LoVo (cell line): ENCODE measurements around the gene OSBP2.

Source experiments
- DNase-seq: peaks from one replicate; pipeline ENCODE4 v3.0.0-alpha.2; 2016; ENCODE audit warnings: low spot score

The OSBP2 gene

DNA sequence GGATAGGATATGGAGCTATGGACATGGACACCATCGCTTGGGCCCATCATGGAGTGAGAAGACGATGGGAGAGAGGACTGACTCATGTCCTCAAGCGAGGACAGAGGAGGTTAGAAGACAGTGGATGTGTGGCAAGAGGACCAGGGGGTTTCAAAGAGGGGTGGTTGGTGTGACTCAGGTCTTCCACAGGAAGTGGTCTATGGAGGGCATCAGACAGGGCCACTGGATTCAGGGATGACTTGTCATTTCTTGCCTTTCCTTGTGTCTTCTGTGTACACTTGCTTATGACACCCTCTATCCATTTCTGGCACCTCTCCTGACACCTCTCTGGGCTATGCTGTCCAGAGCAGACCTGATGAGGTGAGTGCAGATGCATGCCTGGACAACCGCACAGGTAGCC lies 115.4 kb downstream of the OSBP2 start:
- no peak for DNase-seq

DNA sequence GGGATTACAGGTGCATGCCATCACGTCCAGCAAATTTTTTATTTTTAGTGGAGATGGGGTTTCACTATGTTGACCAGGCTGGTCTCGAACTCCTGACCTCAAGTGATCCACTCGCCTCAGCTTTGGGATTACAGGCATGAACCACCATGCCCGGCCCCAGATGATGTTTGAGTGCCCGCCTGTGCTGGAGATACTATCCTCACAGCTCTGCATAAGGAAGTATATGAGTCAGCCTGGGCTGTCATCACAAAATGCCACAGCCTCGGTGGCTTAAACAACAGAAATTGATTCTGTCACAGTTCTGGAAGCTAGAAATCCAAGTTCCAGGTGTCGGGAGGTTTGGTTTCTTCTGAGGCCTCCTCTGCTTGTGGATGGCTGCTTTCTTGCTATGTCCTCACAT lies 119.3 kb downstream of the OSBP2 start:
- DNase-seq: no peak

DNA sequence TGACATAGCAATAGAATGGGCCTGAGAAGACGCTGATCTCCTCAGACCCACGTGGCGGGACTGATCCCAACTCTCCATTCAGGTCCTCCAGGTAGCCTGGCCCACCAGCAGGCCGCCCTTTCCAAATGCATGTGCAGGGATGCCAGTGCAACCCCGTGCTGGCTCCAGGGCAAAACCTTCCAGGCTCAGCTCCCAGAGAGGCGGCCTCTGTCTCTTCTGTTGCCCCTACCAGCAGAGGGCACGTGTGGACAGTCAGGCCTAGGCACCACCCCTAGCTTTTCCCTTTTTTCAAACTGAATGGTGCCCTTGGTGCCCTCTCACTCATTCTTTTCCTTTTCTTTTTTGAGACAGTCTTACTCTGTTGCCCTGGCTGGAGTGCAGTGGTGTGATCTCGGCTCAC lies 121.7 kb downstream of the OSBP2 start:
- no peak for DNase-seq

DNA sequence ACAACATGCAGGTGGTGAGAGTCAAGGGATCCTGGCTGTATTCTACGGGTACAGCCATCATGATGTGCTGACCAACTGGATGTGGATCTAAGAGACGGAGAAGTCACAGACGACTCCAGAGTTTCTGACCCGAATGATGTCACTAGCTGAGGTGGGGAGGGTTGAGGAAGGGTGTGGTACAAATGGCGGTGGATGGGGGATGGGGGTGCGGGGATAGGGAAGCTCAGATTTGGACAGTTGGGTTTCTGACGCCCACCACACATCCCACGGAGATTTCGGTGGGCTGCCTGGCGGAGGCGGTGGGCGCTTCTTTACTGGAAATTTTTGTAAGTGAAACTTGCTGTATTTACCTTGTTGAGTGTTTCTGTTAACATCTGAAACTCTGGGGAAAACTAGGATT lies 126.7 kb downstream of the OSBP2 start:
- no peak for DNase-seq

DNA sequence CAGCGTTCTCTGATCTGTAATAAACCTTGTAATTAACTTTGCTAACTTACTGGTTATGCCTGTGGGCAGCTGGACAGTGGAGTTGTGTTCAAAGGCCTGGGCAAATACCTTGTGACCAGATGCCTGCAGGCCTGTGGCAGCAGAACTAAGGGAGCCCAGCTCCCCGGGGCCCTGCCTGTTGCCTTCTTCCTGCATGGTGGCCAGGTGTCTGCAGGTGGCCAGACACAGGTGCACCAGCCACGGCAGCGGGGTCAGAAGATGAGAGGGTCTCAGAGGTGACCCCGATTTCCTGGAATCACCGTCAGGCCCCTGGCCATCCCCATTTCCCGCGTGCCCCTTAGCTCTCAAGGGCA lies 127.2 kb downstream of the OSBP2 start:
- no peak for DNase-seq

DNA sequence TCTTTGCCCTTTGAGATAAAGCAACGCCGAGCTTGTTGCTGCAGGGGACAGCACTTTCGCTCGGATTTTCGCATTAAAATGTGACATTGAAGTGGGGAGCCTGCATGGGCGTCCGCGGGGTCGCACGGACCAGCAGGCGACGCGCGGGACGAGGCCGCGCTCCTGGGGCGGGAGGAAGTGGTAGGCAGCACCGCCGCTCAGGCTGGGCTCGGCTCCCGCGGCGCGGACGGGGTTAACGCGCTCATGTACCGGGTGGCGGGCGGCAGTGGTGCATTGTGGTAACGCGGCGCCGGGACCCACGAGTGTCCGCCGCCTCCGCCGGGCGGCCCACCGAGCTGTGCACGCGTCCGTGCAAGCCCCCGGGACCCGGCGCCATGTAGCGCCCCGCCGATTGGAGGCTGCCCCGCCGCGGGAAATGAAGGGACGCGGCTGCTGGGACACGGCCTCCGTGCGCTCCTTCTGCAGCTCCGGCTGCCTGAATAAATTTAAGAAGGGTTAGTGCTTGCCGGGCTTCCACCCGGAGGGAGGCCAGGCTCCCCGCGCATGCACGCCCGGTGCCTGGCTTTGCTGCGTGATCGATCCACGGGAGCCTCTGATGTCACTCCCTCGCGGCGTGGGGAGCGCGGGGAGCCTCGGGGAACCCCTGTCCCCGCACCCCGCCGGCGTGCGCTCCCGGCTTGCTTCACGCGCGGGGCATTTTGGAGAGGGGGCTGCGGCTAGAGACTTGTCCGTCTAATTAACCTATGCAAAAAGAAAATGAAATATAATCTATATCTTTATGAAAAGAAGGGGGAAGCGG lies 127.7 kb downstream of the OSBP2 start:
- no peak for DNase-seq

DNA sequence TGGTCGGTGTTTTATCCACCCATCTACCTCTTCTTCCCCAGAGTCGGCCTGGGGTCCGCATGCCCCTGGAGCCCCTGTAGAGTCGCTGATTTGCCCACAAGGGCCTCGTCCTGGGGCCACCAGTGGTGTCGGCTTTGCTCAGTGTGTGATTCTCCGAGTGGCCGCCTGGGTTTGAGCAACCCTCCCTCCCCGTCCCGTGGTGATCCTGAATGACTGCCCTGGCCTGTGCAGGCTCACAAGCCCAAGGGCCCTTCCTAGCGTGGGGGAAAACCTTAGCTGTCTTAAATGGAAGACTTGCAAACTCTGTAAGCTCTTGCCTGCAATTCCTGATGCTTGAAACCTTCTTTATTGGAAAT lies 128.3 kb downstream of the OSBP2 start:
- no peak for DNase-seq

DNA sequence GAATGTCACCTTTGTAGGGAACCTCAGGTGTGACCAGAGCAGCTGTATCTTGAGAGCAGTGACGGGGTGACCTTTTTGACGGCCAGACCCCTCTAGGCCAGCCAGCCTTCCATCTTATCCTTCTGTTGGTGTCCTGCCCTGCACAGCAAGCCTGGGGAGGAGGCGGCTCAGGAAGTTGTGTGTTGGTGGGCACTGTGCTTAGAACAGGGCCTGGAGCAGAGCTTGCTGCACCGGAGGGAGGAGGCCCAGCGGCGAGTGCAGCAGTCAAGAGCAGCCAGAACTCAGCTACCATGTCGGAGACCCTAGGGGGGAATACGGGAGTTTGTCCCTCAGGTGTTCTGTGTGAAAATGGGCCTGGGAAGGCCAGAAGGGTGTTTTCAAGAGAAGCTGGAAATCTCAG lies 129.4 kb downstream of the OSBP2 start:
- no peak for DNase-seq

DNA sequence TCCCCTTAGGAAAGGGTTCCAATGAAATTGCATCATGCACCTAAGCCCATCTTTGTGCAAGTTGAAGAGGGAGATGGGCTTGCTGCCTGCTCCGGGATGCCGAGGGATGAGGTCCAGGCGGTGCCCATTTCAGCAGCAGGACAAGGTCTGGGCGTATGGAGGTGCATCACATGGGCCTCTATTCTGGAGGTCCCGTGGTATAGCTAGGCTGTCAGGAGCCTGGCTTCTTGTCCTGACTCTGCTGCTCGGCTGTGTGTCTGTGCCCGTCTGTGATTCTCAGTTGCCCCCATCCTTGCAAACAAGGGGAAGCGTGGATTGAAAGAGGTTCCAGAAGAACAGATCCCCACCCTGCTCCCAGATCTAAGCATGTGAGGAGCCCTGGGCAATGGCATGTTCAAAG lies 130.0 kb downstream of the OSBP2 start:
- DNase-seq: no peak

DNA sequence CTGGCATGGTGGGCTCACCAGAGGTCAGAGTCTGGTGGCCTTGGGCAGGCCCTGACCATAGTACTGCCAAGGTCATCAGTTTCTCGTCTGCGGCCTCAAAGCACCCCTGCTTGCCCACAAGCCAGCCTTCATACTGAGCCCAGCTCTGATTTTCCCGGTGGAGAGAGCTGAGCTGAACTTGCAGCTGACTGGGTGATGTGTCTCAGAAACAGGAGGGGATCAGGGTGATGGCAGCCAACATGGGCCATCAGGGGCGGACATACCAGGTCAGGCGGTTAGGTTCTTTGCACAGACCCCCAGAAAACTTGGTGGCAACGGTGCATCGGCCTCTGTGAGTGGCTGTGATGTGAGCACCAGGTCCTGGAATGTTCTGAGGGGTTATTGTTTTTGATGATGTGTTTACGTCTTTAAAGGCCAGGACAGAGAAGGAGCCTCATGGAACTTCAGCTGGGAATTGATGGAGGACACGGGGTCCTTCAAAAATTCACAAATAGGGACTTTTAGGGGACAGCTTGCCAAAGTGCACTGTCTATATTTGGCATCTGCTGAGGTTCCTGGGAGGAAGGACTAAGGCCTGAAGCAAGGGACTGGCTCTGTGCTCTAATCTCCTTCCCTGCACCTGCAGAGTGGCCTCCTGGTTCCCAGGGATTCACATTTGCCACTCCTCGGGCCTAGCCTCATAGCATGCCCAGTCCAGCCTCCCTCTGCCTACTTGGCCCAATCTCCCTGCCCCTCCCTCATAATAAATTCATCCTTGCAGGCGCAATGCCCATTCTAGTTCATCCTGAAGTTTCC lies 131.2 kb downstream of the OSBP2 start:
- no peak for DNase-seq

DNA sequence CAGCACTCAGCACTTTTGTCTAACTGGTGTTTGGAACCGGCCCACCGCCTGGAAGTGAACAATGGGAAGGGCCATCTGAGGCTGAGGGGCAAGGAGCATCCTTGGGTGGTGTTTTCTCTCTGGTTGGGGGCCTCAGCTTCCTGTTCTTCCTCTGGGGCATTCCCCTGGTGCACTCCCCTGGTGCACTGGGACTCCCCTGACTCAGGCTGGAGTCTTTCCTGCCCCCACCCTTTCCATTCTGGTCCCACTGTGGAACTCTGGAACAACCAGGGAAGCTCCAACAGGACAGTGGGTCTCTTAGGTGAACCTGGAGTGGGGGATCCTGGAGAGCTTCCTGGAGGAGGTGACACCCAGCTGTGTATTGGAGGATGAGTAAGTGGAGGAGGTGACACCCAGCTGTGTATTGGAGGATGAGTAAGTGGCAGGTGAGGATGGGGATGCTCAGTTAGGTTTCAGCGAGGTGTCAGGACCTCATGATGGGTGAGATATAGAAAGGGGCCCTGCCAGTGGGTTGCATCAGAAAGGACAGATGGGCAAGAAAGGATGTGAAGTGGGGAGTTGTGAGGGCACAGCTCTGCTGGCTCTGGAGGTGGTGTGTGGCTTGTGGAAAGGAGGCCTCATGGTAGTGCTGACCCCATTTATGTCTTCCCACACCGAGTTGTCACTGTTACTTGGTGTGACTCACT lies 132.1 kb downstream of the OSBP2 start:
- no peak for DNase-seq

DNA sequence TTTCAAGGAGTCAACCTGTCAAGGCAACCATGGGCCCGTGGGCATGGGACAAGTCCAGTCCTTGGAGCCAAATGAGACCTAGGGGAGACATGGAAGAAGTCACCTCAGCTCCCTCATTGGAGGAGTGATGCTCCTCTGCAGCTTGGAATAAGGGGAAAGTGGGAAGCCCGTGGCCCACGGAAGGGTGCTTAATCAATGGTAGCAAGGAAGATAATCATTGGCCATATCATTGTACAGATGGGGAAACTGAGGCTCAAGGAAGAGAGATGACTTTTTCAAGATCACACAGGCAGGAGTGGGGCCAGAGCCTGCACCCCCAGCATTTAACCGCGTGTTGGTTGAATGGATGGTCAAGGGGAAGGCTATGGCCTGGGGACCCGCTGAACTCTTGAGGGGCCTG lies 133.0 kb downstream of the OSBP2 start:
- DNase-seq: no peak

DNA sequence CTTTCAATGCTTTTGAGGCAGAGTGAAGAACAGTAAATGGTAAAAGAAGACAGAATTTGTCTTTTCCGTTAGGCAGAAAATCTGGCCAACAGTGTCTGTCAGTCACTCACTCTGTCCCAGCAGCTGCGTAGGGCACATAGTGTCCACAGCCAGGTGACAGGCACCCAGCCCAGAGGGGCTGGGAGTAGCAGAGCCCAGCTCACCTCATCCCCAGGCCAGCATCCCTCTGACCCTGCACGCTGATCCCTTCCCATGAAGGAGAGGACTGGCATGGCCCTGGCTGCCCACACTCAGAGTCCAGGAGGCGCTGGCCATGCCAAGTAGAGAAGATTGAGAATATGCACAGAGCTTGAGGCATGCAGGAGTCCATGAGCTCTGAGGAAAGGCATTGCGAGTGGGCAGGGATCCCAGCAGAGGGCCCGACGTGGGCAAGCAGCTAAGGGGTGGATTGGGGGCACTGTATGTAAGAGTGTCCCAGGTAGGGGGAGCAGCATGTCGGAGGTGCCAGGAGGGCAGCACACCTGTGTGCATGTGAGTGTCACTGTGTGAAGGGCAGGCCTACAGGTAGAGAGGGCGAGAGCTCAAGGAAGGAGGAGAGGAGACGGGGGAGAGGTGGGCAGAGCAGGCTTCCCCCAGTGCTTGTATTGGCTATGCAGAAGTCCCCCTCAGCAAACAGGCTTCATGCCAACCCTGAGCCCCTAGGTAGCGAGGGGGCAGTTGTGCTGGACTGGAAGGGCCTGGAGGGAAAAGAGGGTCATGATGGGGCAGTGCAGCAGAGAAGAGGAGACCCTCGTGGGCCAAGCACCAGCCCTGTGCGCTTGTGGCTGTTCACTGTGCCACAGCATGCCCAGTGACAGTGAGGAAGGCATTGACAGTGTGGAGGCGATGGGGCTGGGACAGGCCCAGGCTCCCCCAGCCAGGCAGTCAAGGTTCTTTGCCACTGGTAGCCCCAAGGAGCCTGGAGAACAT lies 133.8 kb downstream of the OSBP2 start:
- no peak for DNase-seq

DNA sequence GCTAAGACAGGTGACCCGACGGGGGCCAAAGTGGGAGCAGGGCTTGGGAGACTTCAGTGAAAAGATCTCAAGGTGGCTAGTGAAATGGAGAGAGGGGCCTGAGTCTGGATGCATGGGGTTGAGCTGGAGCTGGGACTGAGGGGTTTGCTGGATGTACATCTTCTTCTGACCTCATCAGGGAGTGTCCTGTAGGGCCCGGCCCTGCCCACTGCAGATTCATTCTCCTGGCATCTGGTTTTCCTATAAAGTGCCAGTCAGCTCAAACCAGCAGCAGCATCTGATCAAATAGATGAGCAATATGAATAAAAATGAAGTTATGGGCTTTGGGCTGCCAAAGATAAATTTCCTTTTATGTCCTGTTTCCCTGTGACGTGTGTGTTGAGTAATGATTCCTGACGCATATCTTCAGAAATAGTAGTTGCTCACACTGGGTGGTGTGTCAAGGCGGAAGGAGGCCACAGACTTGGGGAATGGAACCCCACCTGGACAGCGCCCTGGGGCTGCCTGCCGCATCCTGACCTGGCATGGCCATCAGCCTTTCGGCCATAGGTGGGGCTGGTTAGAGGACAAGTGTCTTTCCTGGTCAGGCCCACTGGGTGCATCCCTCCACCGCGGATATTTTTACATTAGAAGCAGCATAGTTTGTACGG lies 135.4 kb downstream of the OSBP2 start:
- peak; percentile 78 for DNase-seq

DNA sequence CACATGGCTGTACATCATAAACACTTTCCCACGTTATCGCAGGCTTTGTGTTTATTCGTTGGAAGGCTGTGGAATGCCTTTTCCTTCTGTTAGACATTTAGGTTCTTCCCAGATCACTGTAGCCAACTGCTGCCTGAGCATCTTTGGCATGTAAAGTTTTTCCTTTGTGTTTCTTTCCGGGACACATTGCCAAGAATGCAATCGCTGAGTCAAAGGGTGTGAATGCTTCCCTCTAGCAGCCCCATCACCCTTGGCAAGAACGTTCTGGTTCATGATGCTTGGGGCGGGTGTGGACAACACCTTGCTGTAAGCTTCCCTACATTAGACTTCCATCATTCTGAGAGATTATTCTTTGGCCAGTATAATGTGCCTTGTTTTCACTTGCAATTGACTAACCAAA lies 136.2 kb downstream of the OSBP2 start:
- peak; percentile 87 for DNase-seq

DNA sequence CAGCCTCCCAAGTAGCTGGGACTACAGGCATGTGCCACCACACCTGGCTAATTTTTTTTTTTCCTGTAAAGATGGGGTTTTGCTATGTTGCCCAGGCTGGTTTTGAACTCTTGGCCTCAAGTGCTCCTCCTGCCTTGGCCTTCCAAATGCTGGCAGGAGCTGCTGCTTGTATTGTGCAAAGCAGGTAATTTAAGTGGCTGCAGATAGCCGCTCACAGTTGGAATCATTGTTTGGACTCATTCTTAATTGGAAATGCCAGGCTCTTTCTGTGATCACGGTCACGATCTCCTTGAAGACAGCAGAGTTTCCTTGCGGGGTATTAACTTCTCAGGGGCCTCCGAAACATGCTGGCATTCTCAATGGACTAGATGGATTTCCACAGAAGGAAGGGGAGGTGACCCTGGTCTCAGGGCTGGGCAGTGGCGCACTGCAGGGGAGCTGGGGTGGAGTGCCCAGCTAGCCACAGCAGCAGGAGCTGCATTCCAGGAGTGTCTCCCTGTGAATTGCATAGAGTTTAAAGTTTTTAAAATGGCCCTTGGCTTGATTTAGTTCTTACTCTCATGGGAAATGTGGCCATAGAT lies 137.8 kb downstream of the OSBP2 start:
- DNase-seq: peak; percentile 28

DNA sequence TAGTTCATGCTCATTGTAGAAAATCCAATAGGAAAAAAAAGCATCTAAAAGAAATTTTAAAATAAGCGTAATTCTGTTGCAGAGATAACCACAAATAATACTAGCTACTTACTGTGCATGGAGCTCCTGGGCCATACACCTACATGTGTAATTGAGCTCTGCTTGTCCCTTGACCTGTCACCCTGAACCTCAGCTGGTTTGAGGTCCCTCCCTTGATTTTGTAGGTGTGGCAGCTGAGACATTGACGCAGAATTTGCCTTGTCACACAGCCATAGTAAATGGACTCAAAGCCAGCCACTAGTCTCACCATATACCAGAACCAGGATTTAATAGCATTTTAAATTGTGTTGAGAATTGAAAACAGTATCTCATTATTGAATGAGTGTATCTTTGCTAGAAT lies 138.6 kb downstream of the OSBP2 start:
- peak; percentile 28 for DNase-seq

DNA sequence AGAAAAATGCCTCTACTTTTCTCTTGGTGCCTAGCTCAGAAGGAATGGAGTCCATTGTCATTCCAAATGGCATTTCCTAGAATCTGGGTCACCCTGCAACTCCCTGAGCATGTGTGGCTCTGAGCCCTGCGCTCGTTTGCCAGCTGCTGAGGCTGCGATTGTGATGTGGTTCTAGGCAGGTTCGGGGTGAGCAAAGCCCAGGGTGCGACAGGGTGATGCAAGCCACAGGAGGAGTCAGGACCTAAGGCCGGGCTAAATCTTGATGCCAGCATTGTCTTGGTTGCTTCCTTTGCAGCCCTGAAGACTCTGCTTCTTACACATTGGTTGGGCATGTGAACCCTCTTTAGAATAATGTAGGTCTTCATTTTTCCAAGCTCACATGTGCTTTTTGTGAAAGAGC lies 142.9 kb downstream of the OSBP2 start:
- DNase-seq: no peak

DNA sequence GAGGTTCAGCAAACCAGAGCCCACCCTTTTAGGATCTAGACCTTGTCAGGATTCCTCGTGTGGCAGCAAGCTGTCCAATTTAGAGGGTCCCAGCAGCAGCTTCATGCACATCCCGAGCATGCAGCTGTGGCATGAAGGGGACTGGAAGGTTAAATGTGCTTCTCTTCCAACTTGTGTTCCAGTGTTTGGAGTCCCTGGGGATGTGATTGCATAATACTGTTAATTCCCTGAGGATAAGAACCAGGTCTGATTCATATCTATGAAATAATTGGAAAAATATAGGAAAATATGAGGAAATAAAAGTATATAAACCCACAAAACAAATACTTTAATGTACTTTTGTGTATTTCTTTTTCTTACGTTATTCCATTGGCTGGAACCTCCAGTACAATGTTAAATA lies 143.4 kb downstream of the OSBP2 start:
- no peak for DNase-seq

DNA sequence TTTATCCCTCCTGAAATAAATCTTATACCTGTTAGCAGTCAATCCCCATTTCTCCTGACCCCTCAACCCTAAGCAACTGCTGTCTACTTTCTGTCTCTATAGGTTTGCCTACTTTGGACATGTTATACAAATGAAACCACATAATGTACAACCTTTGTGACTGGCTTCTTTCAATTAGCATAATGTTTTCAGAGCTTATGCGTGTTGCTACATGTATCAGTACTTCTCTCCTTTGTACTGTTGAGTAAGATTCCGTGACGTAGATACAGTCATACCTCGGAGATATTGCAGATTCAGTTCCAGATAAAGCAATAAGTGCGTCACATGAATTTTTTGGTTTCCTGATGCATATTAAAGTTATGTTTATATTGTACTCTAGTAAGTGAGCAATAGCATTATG lies 146.6 kb downstream of the OSBP2 start:
- no peak for DNase-seq

DNA sequence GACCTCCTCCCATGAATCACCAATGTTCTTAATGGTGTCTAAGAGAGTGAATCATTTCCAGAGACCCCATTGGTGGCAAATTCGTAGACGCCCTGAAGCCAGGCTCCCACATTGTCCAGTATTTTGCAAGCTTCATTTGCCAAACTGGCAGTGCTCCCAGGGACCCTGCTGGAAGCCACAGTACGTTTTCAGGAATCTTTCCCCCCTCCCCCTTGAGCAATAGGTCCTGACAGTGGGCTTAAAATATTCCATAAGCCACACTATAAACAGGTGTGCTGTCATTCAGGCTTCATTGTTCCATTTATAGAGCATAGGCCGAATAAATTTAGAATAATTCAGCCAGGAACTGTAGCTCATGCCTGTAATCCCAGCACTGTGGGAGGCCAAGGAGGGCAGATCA lies 148.6 kb downstream of the OSBP2 start:
- DNase-seq: no peak
